ENCODE measurements around the gene CNRIP1. TPM values are rescaled to one million over a fixed set of nuclear protein-coding genes. Genes with fewer than 3 reads are reported as not detected.

CNRIP1 gene
- total RNA-seq, 2 donors from 2014 or later, result 39.7 to 45.6 TPM

GRCh38 chr2:68279691-68280090, 40.1 kb downstream of the CNRIP1 start:
- no peak overlapping the region for H3K27ac ChIP-seq
- no peak for ATAC-seq (ENCODE audit: insufficient number of reproducible peaks, low FRiP score, low read depth)

GRCh38 chr2:68278169-68278568, 41.6 kb downstream of the CNRIP1 start:
- Histone ChIP-seq H3K9me3 (no peaks in the 10 kb centered on the region), H3K36me3 (no peaks in the 10 kb centered on the region), H3K4me3 (no peak overlapping the region), H3K27me3 (replicated peaks; ENCODE audit: insufficient read depth) (no peaks in the 10 kb centered on the region), H3K27ac (no peak overlapping the region), H3K4me1 (ENCODE audit: control insufficient read depth in 1 of 2, low read depth in 2 of 2) (no peaks in the 10 kb centered on the region)
- ATAC-seq (ENCODE audit: insufficient number of reproducible peaks, low FRiP score, low read depth) (no peak), DNase-seq (ENCODE audit: low spot score) (no peak)
- no peak for TF ChIP-seq CTCF (IDR thresholded peaks at IDR 0.05)

More at GRCh38 chr2:68279691-68280090, 40.1 kb downstream of the CNRIP1 start:
- H3K27me3 ChIP-seq (replicated peaks; ENCODE audit: insufficient read depth), result no peaks in the 10 kb centered on the region
- TF ChIP-seq CTCF (IDR thresholded peaks at IDR 0.05), result no peak
- H3K4me1 ChIP-seq (ENCODE audit: control insufficient read depth in 1 of 2, low read depth in 2 of 2), result no peaks in the 10 kb centered on the region
- H3K4me3 ChIP-seq, result no peak overlapping the region
- no peak for DNase-seq (ENCODE audit: low spot score)
- no peaks in the 10 kb centered on the region for H3K36me3 ChIP-seq
- no peaks in the 10 kb centered on the region for H3K9me3 ChIP-seq

GRCh38 chr2:68274022-68274421, 45.7 kb downstream of the CNRIP1 start:
- ATAC-seq (ENCODE audit: insufficient number of reproducible peaks, low FRiP score, low read depth), result no peak
- no peaks in the 10 kb centered on the region for H3K27me3 ChIP-seq (replicated peaks; ENCODE audit: insufficient read depth)
- no peaks in the 10 kb centered on the region for H3K9me3 ChIP-seq
- no peak overlapping the region for H3K4me3 ChIP-seq
- no peak for TF ChIP-seq CTCF (IDR thresholded peaks at IDR 0.05)
- no peak for DNase-seq (ENCODE audit: low spot score)
- no peaks in the 10 kb centered on the region for H3K36me3 ChIP-seq
- H3K4me1 ChIP-seq (ENCODE audit: control insufficient read depth in 1 of 2, low read depth in 2 of 2), result peaks cover 0 to 3% of the 10 kb centered on the region in 2 donors
- no peak overlapping the region for H3K27ac ChIP-seq

GRCh38 chr2:68272246-68272994, 47.3 kb downstream of the CNRIP1 start:
- H3K4me1 ChIP-seq (ENCODE audit: control insufficient read depth in 1 of 2, low read depth in 2 of 2), result peaks cover 0 to 3% of the 10 kb centered on the region in 2 donors
- ATAC-seq (ENCODE audit: insufficient number of reproducible peaks, low FRiP score, low read depth), result no peak

GRCh38 chr2:68266655-68267054, 53.1 kb downstream of the CNRIP1 start:
- DNase-seq (ENCODE audit: low spot score) (no peak), ATAC-seq (ENCODE audit: insufficient number of reproducible peaks, low FRiP score, low read depth) (no peak)
- H3K27me3 ChIP-seq (replicated peaks; ENCODE audit: insufficient read depth), result no peaks in the 10 kb centered on the region
- H3K4me3 ChIP-seq, result no peak overlapping the region
- H3K4me1 ChIP-seq (ENCODE audit: control insufficient read depth in 1 of 2, low read depth in 2 of 2), result no peaks in the 10 kb centered on the region
- H3K9me3 ChIP-seq, result no peaks in the 10 kb centered on the region
- no peaks in the 10 kb centered on the region for H3K36me3 ChIP-seq
- no peak overlapping the region for H3K27ac ChIP-seq
- TF ChIP-seq CTCF (IDR thresholded peaks at IDR 0.05), result no peak

More at GRCh38 chr2:68272246-68272994, 47.3 kb downstream of the CNRIP1 start:
- Histone ChIP-seq H3K9me3 (no peaks in the 10 kb centered on the region), H3K27me3 (replicated peaks; ENCODE audit: insufficient read depth) (no peaks in the 10 kb centered on the region), H3K36me3 (no peaks in the 10 kb centered on the region), H3K27ac (no peak overlapping the region), H3K4me3 (no peak overlapping the region)
- TF ChIP-seq CTCF (IDR thresholded peaks at IDR 0.05), result no peak
- no peak for DNase-seq (ENCODE audit: low spot score)

Data from thoracic aorta (tissue), 2 donors.